Activated naive CD8-positive, alpha-beta T cell treated with anti-CD3 and anti-CD28 coated beads, Interleukin-2, amount 50 U/mL, for 16 hours (primary cell): Measurements from ENCODE around the gene COL9A3.
"Not testable (repeated sequence)": the region's sequence is repeated elsewhere in the genome, so short reads cannot be mapped to it uniquely, and the experiment has no call there.

ENCODE experiments used
- DNase-seq: peaks from one replicate; pipeline ENCODE4 v3.0.0-alpha.2; 2020; ENCODE audit warnings: low read depth, low spot score

The COL9A3 gene

DNA sequence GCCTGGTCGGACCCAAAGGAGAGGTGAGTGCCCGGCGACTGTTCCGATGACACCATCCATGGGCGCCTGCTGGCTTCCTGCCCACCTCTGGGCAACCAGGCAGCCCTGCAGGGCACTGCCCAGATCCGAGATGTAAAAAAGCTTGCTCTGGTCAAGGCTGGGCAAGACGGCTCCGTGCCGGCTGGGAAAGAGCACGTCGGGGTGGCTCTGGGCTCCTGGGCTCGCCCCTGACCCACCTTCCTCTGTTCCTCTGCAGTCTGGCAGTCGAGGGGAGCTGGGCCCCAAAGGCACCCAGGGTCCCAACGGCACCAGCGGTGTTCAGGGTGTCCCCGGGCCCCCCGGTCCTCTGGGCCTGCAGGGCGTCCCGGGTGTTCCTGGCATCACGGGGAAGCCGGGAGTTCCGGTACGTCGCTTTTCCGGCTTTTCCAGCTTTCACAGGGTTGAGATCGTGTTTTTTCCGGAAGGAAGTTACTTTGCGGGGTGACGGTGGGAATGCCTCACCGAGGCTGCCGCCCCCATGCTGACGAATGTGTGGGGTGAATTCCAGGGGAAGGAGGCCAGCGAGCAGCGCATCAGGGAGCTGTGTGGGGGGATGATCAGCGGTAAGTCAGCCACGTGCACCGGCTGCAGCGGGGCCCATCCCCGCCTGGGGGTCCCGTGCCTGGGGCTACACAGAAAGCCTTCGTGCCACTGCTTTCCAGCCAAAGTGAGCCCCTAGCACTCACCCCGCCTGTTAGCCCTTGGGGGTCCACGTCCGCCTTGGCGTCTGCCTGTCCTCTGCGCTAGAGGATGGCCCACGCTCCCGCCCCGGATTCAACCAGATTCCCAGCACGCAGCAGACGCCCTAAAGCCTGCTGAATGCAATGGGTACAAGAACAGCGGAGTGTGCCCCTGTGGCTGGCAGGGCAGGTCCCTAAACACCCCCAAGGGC lies 19.3 kb downstream of the COL9A3 start:
- no peak for DNase-seq

DNA sequence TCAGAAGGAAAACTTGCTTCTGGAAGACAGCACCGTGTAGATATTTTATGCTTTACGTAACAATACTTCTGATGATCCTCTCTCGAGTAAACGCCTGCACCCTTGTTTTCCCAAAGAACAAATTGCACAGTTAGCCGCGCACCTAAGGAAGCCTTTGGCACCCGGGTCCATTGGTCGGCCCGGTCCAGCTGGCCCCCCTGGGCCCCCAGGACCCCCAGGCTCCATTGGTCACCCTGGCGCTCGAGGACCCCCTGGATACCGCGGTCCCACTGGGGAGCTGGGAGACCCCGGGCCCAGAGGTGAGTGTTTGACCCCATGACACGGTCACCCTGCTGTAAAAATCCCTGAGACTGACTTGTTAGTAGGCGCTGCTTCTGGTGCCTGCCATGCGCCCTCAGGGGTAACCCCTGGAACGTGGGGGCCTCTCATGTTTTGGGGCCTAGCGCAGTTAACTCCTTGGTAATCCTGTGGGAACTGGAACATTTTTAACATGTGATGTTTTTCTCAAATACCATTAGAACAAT lies 20.2 kb downstream of the COL9A3 start:
- DNase-seq, result no peak

DNA sequence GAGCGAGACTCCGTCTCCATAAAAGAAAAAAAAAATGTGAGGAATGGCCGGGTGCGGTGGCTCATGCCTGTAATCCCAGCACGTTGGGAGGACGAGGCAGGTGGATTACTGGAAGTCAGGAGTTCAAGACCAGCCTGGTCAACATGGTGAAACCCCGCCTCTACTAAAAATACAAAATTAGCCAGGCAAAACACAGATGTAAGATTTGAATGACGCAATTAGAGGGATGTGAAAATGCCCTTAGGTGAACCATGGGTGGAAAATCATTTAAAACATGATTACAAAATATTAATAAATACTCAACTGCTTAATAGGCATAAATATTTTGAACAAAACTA lies 20.9 kb downstream of the COL9A3 start:
- DNase-seq, result no peak

- DNase-seq, result no peak
Observed at GRCh38 chr20:62838128-62838891, 21.5 kb downstream of the COL9A3 start.

- DNase-seq, result no peak
Observed at GRCh38 chr20:62839261-62839660, 22.4 kb downstream of the COL9A3 start.

DNA sequence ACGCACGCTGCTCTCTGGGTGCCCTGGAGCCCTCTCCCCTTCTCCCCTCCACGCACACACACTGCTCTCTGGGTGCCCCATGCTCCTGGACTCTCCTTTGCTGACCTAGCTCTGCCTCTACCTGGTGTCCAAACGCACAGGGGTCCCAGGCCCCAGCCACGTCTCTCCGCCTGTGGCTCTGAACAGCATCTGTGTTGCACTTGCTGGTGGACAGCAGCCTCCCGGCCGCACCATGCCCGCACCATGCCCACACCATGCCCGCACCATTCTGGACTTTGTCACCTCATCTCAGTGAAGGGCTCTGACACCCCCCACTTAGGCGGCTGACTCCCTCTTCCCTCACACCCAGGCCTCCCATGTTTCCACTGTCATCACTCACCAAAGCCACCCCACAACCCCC lies 23.0 kb downstream of the COL9A3 start:
- no peak for DNase-seq

DNA sequence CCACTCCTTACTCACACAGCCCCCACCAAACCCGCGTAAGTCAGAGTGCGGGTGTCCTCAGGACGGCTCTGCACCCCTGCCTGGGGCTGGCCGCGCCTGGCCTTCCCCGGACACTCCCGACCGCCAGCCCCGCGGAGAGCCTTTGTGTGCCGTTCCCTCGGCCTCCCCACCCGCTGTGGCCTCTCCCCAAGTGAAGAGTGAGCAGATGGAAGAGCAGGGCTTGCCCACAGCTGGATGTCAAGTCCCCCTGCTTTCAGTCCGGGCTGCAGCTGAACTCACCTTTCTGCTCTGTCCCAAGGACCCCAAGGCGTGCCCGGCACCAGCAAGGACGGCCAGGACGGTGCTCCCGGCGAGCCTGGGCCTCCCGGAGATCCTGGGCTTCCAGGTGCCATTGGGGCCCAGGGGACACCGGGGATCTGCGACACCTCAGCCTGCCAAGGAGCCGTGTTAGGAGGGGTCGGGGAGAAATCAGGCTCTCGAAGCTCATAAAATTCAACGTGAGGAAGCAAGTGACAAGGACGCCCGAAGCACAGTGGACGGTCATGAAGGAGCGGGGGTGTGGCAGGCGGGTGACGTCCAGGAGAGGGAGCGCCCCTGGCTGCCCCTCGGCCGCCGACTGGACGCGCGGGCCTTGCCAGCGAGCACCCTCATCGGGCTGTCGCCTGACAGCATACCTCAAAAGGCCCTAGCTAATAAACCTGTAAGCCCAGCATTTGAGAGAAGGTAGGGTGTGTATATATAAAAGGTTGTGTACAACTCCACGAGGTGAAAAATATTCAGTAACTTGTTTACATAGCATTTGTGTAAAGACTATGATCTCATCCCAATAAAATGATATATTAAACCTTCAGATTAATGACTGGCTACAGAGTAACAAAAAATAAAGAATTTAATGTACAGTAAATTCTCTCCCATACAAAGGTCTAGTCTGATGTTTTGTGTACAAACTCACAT lies 23.7 kb downstream of the COL9A3 start:
- no peak for DNase-seq

DNA sequence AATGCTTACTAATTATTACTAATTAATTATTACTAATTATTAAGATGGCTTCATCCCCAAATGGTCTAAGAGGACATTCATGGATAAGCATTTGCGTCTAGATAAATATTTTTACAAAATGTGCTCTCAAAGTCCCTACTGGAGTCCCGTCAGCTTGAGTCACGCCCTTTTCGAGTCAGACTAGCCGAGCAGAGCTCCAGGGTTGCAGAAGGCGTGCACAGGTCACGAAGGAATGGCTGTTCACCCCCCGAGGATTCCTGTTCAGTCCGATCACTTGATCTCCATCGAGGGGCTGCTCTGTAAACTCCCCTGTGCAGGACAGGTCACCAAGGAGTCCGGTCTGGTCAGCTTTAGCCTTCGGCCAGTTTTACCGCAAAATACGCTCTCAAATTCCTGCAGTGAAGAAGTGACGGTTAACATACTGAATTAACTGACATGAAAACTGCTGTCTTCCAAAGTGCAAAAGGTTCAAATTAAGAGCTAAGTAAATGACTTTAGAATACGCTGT lies 24.9 kb downstream of the COL9A3 start:
- no peak for DNase-seq

- no peak for DNase-seq
Observed at GRCh38 chr20:62843656-62844055, 26.8 kb downstream of the COL9A3 start.

- DNase-seq, result no peak
Observed at GRCh38 chr20:62844182-62844581, 27.3 kb downstream of the COL9A3 start.

DNA sequence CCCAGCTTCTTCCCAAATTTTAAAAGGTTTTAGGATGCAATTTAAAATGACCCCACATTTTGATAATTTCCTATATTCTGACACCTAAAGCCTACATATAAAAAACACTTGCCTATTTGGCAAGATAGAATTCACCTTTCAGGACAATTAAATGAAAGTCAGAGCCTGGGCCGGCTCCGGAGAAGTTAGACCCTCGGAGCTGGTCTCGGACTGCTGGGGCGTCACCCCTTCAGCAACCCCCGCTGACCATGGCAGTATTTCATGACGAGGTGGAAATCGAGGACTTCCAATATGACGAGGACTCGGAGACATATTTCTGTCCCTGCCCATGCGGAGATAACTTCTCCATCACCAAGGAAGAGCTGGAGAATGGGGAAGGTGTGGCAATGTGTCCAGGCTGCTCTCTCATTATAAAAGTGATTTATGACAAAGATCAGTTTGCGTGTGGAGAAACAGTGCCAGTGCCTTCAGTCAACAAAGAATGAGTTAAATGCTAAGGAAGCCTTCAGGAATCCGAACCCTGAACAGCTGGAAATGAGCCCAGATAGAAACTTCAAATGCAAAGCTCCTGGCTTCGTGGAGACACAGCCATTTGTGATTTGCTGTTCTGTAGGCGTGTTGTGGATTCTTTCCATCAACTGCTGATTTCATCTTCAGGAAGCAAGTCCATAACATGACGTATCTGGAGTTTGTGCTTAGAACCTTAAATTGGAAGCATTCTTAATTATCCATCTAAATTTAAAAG lies 28.7 kb downstream of the COL9A3 start:
- no peak for DNase-seq

- DNase-seq, result no peak
Observed at GRCh38 chr20:62846166-62846890, 29.5 kb downstream of the COL9A3 start.

DNA sequence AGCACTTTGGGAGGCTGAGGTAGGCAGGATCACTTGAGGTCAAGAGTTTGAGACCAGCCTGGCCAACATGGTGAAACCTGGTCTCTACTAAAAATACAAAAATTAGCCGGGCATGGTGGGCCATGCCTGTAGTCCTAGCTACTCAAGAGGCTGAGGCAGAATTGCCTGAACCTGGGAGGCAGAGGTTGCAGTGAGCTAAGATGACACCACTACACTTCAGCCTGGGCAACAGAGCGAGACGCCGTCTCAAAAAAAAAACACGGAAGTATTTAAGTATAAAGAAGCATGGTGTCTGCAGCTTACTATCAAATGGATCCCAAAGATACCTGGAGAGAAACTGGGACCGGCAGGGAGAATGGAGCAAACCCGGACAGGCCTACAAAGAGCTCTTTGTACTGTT lies 32.1 kb downstream of the COL9A3 start:
- not testable (repeated sequence) for DNase-seq

GRCh38 chr20:62849431-62849830 lies 32.6 kb downstream of the COL9A3 start:
- DNase-seq, result no peak

DNA sequence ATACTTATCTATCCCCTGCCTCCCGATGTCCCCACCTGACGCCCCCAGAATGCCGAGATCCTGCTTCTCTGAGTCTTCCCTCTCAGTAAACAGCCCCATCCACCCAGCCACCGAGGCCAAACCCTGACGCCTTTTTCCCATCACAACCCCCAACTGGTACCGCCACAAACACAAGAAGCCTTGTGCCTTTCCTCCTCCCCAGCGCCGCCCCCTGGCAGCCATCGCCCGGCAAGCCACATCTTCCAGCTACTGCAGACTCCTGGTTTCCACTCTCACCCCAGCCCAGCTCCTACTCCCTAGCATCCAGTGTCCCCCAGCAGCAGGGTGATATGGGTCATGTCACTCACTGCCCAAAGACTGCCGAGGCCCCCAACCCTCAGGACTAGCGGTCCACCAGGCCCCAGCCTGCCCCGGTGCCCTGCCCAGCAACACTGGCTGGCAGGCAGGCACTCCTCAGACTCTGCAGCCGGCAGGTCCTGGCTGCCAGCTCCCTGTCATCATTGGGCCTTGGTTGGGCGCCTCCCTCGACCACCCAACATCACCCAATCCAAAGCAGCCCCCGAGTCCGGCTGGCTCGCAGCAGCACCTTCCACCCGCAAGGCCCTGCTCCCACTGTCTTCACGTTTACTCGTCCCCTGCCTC lies 33.6 kb downstream of the COL9A3 start:
- DNase-seq, result no peak

DNA sequence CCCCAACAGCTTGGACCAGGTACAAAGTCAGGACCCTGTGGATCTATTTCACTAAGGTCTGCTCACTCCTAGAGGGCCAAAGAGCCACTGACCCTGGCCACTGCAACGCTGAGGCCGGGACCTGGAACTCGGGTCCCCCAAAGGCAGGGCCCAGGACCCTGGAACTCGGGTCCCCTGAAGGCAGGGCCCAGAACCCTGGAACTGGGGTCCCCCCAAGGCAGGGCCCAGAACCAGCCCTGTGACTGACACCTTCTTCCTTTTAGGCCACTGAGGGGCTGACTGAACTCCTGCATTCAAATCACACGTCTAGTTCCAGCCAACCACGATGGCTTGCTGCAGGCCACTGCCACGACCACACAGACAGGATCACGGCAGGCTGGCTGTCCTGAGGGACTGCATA lies 35.3 kb downstream of the COL9A3 start:
- no peak for DNase-seq

- DNase-seq, result no peak
Observed at GRCh38 chr20:62852841-62853240, 36.0 kb downstream of the COL9A3 start.

- DNase-seq, result not testable (repeated sequence)
Observed at GRCh38 chr20:62853304-62853703, 36.5 kb downstream of the COL9A3 start.

DNA sequence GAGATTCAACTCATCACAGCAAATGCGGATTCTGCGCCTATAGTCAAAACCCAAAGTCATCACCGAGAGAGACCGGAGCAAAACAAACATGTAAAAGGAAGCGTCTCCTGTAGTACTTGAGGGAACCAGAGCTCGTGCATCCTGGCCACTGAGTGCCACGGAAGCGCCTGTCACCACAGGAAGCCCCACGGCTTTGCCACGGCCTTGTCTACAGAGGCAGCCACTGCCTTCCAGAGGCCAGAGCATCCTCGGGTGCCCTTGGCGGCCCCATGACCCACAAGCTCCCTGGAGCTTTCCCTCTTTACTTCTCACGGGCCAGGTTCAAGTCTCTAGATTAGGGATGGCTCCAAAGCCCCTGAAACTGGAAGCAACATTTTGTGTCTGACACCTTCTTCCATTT lies 37.3 kb downstream of the COL9A3 start:
- no peak for DNase-seq
